GM23338 (cell line): ENCODE data around the gene PSPN. TPM values are rescaled to one million over a fixed set of nuclear protein-coding genes. Genes with fewer than 3 reads are reported as not detected.

Experiments used
- CREB1 ChIP-seq: fragments of 250-450 bp; sonication (Bioruptor Pico); IDR thresholded peaks from 2 replicates; pipeline ENCODE4 v1.5.0; 2020; ENCODE audit warnings: low read depth, mild to moderate bottlenecking, moderate library complexity
- EZH2phosphoT487 ChIP-seq: fragments of 200-600 bp; sonication (generic); IDR thresholded peaks from one replicate; pipeline ENCODE4 v1.8.1; 2018; ENCODE audit warnings: antibody characterized with exemption; ENCODE audit not compliant: unreplicated experiment
- JUNB ChIP-seq: IDR thresholded peaks from one replicate; pipeline ENCODE4 v1.6.1; 2016; ENCODE audit warnings: antibody characterized with exemption; ENCODE audit not compliant: unreplicated experiment
- REST ChIP-seq: IDR thresholded peaks from one replicate; pipeline ENCODE4 v1.6.1; 2018; ENCODE audit warnings: antibody characterized with exemption; ENCODE audit not compliant: unreplicated experiment
- ZNF114 ChIP-seq: fragments of 250-450 bp; sonication (Bioruptor Pico); IDR thresholded peaks from 2 replicates; pipeline ENCODE4 v1.5.0; 2020; ENCODE audit warnings: mild to moderate bottlenecking, moderate library complexity
- ZNF331 ChIP-seq: fragments of 250-450 bp; sonication (Bioruptor Pico); IDR thresholded peaks from 2 replicates; pipeline ENCODE4 v1.5.0; 2020; ENCODE audit warnings: low read depth, mild to moderate bottlenecking, moderate library complexity
- ZNF462 ChIP-seq: fragments of 250-450 bp; sonication (Bioruptor Pico); IDR thresholded peaks from 2 replicates; pipeline ENCODE4 v1.5.0; 2020; ENCODE audit warnings: mild to moderate bottlenecking, moderate library complexity
- polyA plus RNA-seq: library from polyadenylated mRNA; unstranded; fragments of >200 nt; fragmentation: Nextera tagmentation; extraction: Ambion mirVana; gene quantifications from 2 replicates; pipeline ENCODE4 v1.2.1, GENCODE V29; 2016
- total RNA-seq: library from RNA; depleted of rRNA; stranded (reverse); fragments of >200 nt; shearing (Covaris generic); gene quantifications from 2 replicates; pipeline ENCODE4 v1.2.3, GENCODE V29; 2014
- TF ChIP-seq, protein P1 (sequence below): IDR thresholded peaks from 2 replicates; pipeline ENCODE4 v1.6.1; 2016; ENCODE audit warnings: antibody characterized with exemption

The PSPN gene
- total and polyA plus RNA-seq, 2 experiments from 2014 or later = 0.82 to 1.2 TPM

DNA sequence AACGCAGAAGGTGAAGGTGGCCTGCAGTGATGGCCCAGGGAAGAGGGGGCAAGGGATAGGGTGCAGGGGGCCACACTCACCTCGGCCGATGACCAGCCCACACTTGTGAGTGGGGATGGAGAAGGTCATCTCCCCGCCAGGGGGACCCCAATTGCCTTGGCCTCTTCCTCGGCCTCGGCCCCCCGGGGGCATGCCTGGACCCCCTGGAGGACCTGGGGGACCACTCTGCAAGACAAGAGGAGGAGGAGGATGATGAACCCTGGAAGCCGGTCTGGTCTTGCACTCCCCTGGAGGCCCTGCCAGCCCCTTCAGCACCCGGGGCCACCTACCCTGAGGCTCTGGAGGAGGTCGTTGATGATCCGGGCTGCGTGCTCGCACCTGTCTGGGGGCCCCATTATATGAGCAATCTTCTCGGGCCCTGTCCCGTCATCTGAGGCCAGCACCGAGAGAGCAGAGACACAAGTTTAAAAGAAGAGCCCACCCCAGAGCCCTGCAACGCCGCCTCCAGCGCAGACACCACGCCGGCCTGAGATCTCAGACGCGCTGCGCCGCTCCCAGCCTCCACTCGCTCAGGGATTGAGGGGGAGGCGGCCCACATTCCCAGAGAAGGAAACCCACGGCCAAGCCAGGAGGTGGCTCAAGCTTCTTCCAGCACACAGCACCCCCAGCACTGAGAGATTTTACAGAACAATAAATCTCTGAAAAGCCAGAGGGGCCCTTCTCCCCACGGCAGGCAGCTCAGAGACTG, 41.1 kb upstream of the PSPN start (continued):
- no peak for TF ChIP-seq ZNF462 (CRISPR knock-in tag)
- TF ChIP-seq REST = no peak
- no peak for TF ChIP-seq CREB1 (CRISPR knock-in tag)
- TF ChIP-seq, protein P1, sequence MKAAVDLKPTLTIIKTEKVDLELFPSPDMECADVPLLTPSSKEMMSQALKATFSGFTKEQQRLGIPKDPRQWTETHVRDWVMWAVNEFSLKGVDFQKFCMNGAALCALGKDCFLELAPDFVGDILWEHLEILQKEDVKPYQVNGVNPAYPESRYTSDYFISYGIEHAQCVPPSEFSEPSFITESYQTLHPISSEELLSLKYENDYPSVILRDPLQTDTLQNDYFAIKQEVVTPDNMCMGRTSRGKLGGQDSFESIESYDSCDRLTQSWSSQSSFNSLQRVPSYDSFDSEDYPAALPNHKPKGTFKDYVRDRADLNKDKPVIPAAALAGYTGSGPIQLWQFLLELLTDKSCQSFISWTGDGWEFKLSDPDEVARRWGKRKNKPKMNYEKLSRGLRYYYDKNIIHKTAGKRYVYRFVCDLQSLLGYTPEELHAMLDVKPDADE = no peak
- no peak for TF ChIP-seq ZNF331 (CRISPR knock-in tag)
- no peak for TF ChIP-seq EZH2phosphoT487
- no peak for TF ChIP-seq ZNF114 (CRISPR knock-in tag)
- TF ChIP-seq JUNB = no peak
